ENCODE data around the gene FAM89A.

FAM89A gene

DNA sequence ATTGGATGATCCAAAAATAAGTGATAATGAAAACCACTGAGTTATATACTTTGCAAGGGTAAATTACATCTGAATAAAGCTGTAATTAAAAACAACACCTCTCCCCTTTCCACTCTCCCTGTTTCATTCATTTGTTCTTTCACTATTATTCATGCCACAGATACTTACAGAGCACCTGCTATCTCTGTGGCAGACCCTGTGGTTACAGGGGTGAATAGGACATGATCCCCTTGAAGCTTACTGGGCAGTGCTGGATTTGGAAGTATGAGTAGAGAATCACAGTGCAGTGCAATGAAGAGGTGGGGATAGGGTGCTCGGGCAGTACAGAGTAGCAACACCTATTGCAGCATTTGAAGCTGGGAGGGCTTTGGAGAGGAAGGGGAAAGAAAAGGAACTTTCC is 39.4 kb downstream of the FAM89A start:
- no peak for DNase-seq (ENCODE audit: low read depth)
- H3K4me3 ChIP-seq (ENCODE audit: control insufficient read depth, low read depth, low read length), result no peak overlapping the region
- TF ChIP-seq, protein P1, sequence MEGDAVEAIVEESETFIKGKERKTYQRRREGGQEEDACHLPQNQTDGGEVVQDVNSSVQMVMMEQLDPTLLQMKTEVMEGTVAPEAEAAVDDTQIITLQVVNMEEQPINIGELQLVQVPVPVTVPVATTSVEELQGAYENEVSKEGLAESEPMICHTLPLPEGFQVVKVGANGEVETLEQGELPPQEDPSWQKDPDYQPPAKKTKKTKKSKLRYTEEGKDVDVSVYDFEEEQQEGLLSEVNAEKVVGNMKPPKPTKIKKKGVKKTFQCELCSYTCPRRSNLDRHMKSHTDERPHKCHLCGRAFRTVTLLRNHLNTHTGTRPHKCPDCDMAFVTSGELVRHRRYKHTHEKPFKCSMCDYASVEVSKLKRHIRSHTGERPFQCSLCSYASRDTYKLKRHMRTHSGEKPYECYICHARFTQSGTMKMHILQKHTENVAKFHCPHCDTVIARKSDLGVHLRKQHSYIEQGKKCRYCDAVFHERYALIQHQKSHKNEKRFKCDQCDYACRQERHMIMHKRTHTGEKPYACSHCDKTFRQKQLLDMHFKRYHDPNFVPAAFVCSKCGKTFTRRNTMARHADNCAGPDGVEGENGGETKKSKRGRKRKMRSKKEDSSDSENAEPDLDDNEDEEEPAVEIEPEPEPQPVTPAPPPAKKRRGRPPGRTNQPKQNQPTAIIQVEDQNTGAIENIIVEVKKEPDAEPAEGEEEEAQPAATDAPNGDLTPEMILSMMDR (IDR thresholded peaks at IDR 0.05; ENCODE audit: control insufficient read depth, insufficient read depth, low read depth, low read length, missing control alignments), result no peak

DNA sequence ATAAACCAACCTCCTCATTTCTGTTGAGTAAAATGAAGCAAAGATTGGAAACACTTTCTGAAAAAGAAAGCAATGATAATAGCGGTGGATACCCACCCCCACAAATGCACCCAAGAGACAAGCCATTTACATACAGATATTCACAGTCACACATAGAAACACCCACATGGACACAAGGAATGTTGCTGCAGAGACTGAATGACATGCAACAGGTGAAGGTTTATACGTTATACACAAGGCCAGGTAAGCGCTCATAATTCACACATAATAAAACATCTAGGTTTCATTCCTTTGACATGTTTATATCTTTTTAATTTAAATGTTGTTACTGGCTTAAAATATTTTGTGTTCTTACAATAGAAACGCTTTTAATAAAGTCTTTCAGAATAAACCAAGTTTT is 39.9 kb downstream of the FAM89A start:
- TF ChIP-seq, protein P1 (IDR thresholded peaks at IDR 0.05; ENCODE audit: control insufficient read depth, insufficient read depth, low read depth, low read length, missing control alignments), result no peak

DNA sequence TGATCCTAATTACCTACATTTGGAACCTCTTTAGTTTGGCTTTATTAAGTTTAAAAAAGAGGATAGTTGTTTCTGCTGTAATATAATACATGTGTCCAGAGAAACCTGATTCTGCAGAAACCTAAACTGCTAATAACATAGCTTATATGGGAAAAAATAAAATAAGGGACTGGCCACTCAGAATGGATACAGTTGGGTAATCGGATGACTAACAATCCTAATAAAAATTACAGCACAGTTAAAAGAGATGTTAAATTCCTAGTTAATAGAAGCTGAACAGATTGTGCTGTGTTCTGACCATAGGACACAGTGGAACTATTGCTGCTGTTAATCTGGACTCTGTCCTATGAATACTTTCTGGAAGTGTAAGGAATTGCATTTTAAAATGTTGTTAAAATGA is 45.2 kb downstream of the FAM89A start:
- TF ChIP-seq, protein P1 (IDR thresholded peaks at IDR 0.05; ENCODE audit: control insufficient read depth, insufficient read depth, low read depth, low read length, missing control alignments), result no peak
- no peak overlapping the region for H3K4me3 ChIP-seq (ENCODE audit: control insufficient read depth, low read depth, low read length)
- no peak for DNase-seq (ENCODE audit: low read depth)

More for the DNA sequence above, 39.9 kb downstream of the FAM89A start:
- no peak for DNase-seq (ENCODE audit: low read depth)
- no peak overlapping the region for H3K4me3 ChIP-seq (ENCODE audit: control insufficient read depth, low read depth, low read length)

DNA sequence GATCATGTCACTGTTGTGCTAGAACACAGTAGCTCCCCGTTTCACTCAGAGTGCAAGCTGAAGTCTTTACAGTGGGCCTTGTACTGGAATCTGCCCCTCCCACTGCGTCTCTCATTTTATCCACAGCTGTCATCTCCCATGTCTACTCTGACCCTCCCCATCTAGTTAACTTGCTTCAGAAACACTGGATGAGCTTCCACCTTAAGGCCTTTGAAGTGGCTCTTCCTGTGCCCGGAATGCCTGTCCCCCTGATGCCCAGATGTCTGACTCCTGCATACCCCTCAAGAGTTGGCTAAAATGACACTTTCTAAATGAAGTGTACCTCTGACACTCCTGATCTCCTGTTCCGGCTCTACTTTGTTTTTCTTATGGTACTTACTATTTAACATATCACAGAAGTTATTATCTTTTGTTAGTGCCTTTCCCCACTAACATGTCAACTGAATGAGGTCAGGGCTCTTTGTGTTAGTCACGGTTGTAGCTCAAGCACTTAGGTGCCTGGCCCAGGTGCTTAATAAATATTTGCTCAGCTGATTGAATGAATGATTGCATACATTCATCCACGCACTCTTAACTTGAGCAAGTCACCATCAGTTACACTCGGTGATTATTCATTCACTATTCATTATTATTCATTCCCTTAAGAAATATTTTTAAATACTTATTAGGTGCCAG is 47.8 kb downstream of the FAM89A start:
- DNase-seq (ENCODE audit: low read depth), result no peak
- TF ChIP-seq, protein P1 (IDR thresholded peaks at IDR 0.05; ENCODE audit: control insufficient read depth, insufficient read depth, low read depth, low read length, missing control alignments), result no peak
- no peak overlapping the region for H3K4me3 ChIP-seq (ENCODE audit: control insufficient read depth, low read depth, low read length)

DNA sequence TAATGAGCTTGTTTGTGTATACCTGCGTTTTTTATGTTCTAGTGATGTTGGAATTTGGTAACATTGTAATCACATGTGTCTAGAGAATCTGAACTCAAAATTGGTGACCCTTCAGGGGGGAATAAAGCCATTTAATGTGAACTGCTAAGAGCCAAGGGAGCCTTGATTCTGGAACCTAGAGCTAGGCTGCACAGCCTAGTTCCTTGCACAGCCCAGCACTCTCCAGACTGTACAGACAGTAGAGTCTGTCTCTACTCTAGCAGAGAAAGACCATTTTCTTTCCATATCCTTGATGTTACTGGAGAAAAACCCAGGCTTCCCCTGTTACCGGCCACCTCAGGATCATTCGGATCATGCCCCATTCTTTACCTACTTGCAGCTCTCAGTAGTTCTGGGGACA is 52.6 kb downstream of the FAM89A start:
- no peak overlapping the region for H3K4me3 ChIP-seq (ENCODE audit: control insufficient read depth, low read depth, low read length)
- DNase-seq (ENCODE audit: low read depth), result no peak
- TF ChIP-seq, protein P1 (IDR thresholded peaks at IDR 0.05; ENCODE audit: control insufficient read depth, insufficient read depth, low read depth, low read length, missing control alignments), result no peak

DNA sequence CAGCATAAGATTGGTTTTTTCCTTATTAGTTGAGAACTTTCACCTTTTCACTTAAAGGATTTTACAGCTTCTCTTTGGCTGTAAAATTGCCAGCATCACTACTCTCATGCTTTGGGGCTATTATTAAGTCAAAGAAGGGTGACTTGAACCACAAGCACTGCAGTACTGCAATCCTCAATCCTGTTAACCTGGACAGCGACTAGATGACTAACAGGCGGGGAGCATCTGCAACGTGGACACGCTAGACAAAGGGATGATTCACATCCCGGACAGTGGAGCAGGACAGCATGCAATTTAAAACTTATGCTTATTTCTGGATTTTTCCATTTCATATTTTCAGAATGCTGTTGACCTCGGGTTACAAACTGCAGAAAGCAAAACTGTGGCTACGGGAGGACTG is 53.1 kb downstream of the FAM89A start:
- DNase-seq (ENCODE audit: low read depth), result peak; percentile 61
- no peak overlapping the region for H3K4me3 ChIP-seq (ENCODE audit: control insufficient read depth, low read depth, low read length)
- TF ChIP-seq, protein P1 (IDR thresholded peaks at IDR 0.05; ENCODE audit: control insufficient read depth, insufficient read depth, low read depth, low read length, missing control alignments), result no peak

All from AG09309 (cell line).